Dedifferentiated amniotic fluid mesenchymal stem cell (primary cell): ENCODE data around the gene IDH1.
"Not testable (repeated sequence)": the region's sequence is repeated elsewhere in the genome, so short reads cannot be mapped to it uniquely, and the experiment has no call there.

ENCODE experiments used
- DNase-seq: peaks from one replicate; pipeline ENCODE4 v3.0.0-alpha.2; 2016; ENCODE audit errors: extremely low spot score

IDH1 gene

DNA sequence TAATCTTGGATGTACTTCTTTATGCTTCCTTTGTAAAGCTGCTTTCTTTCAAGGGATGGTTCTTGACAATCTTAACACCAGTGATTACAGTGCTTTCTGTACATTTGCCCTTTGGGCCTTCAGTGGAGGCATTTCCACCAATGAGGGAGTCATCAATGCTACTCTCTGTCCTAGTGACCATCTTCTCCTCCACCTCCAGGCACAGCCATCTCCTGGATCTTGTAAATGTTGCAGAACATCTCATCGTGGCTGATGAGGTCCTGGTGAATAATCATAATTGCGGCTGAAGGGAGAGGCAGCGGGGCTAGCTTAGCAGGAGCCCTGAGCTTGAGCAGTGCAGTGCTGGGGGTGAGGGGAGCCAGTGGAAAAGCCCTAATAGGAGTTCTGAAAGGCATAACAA is 32.5 kb downstream of the IDH1 start:
- DNase-seq, result no peak

DNA sequence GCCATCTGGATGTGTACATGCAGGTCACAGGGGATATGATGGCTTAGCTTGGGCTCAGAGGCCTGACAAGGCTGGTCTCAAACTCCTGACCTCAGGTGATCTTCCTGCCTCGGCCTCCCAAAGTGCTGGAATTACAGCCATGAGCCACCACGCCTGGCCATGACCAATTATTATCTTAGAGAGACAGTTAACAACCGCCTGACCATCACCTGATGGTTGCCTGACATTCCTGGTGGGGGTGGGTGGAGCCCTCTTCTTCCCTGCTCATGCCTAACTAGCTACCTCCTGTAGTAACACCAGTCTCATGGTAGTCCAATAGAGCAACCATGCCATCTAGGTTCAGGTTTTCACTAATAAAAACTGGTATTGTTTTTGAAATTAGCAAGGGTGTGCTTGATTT is 33.0 kb downstream of the IDH1 start:
- not testable (repeated sequence) for DNase-seq

DNA sequence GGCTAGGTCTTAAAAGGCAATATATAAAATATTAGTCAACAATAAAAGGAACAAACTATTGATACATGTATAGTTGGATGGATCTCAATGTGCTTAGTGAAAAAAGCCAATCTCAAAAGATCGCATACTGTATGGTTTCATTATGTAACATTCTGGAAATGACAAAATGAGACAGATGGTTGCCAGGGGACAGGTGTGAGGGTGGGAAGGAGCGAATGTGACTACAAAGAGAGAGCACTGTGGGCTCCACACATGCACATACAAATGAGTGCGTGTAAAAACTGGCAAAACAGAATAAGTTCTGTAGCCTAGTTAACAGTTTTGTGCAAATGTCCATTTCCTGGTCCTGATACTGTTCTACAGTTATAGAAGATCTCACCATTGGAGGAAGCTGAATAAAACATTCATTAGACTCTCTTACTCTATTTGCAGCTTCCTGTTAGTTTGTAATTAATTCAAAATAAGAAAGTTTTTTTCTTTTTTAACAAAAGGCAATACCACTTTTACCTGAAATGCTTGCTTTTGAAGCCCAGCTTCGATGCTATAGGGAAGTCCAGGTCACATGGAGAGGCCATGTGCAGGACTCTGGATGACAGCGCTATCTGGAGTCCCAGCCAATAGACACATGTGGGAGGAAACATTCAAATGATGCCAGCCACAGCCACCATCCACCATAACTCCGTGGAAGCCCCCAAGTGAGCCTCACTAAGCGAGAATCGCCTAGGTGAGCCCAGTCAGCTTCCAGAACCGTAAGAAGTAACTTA is 44.0 kb downstream of the IDH1 start:
- no peak for DNase-seq

DNA sequence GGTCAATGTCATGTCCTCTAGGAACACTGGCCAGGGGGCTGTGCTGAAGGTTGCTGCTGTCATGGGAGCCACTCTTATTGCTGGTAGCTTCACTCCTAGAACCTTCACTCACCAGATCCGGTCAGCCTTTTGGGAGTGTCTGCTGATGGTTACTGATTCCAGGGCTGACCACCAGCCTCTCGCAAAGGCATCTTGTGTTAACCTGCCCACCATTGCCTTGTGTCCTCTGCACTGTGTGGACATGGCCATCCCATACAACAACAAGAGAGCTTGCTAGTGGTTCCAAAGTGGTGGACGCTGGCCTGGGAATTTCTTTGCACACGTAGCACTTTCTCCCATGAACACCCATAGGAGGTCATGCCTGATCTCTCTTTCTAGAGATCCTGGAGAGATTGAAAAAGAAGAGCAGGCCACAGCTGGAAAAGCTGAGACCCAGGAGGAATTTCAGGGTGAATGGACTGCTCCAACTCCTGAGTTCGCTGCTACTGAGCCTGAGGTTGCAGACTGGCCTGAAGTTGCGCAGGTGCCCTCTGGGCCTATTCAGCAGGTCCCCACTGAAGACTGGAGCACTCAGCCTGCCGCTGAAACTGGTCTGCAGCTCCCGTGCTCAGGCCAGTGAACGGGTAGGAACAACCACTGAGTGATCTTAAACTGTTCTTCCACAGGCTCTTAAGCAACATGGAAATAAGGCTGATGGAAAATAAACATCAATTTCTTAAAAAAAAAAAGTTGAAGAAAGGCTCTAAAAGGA is 46.4 kb downstream of the IDH1 start:
- no peak for DNase-seq

DNA sequence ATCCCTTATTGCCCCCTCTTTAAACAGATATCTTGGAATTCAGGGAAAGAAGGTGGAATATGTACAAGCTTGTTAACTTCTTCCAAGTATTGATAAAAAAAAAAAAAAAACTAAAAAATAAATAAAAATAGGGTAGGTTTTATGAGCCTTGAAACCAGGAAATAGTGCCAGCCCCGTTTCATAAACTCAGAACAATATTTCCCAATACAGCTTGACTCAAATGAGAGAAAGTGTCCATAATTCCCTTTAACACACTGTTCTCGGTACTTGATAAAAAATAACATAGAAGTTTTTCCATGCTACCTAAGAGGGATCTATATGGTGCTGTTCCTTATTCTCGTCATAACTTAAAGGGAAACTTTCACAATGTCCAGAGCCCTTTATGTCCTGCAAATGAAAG is 47.1 kb downstream of the IDH1 start:
- DNase-seq, result no peak

DNA sequence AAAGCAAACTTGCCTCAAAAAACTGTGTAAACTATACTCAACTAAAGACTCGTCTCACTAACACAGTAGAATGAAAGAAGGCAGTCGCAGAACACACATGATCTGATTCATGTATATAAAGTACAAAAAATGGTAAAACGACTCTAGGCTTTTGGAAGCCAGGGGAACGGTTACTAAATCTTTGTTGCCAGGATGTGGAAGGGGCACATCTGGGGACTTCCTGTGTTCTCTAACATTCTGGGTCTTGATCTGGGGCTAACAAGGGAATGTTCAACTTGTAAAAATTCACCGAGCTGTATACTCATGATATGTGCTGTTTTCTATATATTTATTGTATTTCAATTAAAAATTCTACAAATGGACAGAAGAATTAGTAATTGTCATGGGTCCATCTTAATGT is 50.7 kb downstream of the IDH1 start:
- no peak for DNase-seq

DNA sequence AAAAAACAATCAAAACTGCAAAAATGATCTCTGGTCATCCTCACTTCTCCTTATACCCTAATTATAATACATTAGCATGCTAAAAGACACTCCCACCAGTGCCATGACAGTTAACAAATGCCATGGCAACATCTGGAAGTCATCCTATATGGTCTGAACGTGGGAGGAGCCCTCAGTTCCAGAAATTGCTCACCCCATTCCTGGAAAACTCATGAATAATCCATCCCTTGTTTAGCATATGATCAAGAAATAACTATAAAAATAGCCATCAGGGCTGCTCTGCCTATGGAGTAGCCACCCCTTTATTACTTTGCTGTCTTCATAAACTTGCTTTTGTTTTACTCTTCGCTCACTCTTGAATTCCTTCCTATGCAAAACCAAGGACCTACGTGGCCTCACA is 59.3 kb downstream of the IDH1 start:
- DNase-seq, result no peak

DNA sequence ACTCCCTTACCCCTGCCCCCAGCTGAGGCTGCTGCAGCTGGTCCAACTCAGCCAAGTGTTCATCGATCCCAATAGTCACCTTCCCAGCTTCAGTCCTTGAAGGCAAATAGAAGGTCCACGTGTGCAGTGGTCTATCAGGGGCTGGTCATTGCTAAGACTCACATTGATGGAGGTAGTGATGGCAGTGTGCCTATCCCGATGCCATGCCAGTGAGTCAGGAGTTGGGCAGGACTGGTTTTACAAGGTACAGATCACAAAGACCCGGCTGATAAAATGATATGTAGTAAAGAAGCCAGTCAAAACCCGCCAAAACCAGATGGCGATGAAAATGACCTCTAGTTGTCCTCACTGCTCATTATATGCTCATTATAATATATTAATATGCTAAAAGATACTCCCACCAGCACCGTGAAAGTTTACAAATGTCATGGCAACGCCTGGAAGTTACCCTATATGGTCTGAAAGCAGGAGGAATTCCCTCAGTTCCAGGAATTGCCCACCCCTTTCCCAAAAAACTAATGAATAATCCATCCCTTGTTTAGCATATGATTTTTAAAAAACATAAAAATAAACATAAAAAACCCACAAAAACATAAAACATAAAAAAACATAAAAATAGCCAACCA is 62.1 kb downstream of the IDH1 start:
- no peak for DNase-seq

DNA sequence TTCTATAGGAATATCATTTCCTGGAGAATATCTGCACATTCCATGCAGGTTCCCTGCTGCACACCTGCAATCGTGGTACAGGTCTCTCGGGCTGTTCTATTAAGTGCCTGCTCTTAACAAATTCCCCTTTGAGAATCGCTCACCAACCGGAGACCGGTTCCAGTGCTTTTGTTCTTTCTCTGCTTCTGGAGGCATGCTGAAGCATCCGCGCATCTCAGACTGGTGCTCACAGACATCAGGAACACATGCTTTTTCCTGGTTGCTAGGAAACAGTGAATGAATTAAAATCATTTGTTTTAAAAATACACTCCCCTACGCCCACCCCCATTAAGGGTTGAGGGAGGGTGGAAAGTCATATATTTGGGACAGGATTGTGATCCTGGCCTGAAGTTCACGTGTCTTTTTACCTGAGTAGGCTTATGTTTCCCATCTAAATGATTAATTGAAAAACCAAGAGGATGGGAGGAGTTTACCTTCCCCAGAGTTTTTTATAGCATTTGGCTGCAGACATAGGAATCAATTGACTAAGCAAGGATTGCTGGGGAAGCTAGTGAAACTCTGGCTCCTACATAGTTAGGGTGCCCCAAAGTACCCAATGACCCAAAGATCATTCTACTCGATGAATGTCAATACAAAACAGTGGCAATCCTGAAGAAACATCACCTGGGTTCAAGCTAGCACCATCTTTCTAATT is 64.9 kb downstream of the IDH1 start, which contains the start of gene C2orf80:
TSS of gene C2orf80 (minus strand) at position 221 of the 694 bp plus-strand sequence. CDS start 3,044 bp downstream, outside the sequence.
- DNase-seq, result no peak

DNA sequence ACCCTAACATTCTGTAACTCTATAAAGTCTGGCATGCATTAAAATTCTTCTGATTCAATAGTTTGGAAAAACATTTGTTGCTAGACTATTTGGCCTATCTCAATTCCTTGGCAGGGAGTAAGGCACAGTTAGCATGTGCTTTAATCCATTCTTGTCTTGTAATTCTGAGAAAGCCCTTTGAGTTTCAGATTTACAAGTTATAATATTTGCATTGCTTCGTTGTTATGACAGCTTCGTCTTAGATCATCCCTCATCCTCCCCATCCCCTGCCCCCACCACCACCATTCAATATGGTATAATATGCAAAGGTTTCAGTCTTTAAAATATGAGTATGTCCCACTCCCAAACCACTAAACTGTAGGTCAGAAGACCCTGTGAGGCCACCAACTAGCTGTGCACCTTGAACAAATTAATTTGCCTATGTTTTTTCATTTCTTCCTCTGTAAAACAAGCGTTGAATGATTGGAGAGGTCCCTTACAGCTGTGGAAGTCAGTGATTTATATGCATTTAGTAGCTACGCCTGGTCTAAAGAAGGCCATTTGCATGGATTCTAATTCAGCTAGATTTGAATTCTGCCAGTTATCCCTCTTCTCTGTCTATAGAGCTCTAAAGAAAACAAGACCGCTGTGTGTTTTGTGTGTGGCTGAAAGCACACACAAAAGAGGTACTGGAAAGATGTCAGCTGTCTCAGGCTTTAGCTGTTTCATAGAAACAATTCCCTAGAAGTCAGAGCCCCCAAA is 65.6 kb downstream of the IDH1 start:
- no peak for DNase-seq

DNA sequence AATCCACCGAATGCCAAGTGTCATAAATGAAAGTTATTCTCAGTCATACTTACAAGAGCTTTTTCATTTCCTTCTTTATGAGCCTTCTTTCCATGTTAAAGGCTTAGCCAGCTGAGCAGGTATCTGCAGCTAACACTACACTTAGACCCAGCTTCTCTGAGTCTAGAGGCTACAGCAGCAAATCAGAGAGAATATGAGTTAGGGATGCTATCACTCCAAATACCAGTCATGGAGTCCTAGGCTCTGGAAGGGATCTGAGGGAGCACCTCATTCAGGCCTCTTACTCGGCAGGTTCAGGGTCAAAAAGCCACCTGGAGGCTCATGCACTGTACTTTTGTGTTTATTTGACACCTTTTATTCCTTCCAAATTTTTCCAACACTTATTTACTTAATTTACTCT is 68.0 kb downstream of the IDH1 start:
- no peak for DNase-seq

DNA sequence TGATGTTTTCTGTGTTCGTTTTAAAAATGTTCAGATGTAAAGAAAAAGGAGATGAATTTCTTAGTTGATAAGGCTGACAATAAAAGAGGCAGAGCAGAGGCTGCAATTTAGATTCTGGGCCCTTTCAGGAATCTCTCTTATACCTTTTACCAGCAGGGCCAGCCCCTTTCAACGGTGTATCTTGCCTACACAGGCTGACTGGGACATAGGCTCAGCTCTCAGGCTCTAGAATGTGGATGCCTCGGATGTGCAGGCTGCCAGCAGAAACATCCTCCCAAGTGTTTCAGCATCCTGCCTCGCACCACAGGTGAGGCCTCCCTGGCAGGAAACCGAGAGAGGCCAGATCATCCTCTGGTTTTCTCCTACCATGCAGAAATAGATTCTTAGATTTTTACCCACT is 68.4 kb downstream of the IDH1 start:
- no peak for DNase-seq
